Activated CD8-positive, alpha-beta memory T cell treated with anti-CD3 and anti-CD28 coated beads, Interleukin-2, amount 10 ng/mL, durations not matched to agents 7 days and 5 days (primary cell): ENCODE data around the gene HPGD. TPM values are rescaled to one million over a fixed set of nuclear protein-coding genes. Genes with fewer than 3 reads are reported as not detected.

Experiments
- ATAC-seq: fragments of 150-1000 bp; cut with Tn5 transposase; one replicate; pipeline ENCODE4 v1.10.0; 2021; ENCODE audit warnings: moderate library complexity
- CTCF ChIA-PET: fragments of 350-600 bp; sonication (Branson Sonifier 250); formaldehyde crosslinking; loops from one replicate; lab custom pipeline; 2021; ENCODE audit warnings: antibody characterized with exemption; lab: Charles Lee
- DNase-seq: peaks from one replicate; pipeline ENCODE4 v3.0.0-alpha.2; 2020
- H3K27ac Mint-ChIP-seq: one replicate; pipeline ENCODE4 v1.8.0; 2021; ENCODE audit warnings: mild to moderate bottlenecking, mixed read lengths
- H3K27me3 Mint-ChIP-seq: one replicate; pipeline ENCODE4 v1.8.0; 2021; ENCODE audit warnings: mixed read lengths
- H3K36me3 Mint-ChIP-seq: one replicate; pipeline ENCODE4 v1.8.0; 2021; ENCODE audit warnings: mild to moderate bottlenecking, mixed read lengths
- H3K4me1 Mint-ChIP-seq: one replicate; pipeline ENCODE4 v1.8.0; 2021; ENCODE audit warnings: mixed read lengths
- H3K4me3 Mint-ChIP-seq: one replicate; pipeline ENCODE4 v1.8.0; 2021; ENCODE audit warnings: mild to moderate bottlenecking, moderate library complexity, mixed read lengths
- H3K9me3 Mint-ChIP-seq: one replicate; pipeline ENCODE4 v1.8.0; 2022; ENCODE audit warnings: low read depth, mixed read lengths
- total RNA-seq, 2 experiments: library from RNA; stranded (reverse); gene quantifications; one replicate each; pipeline ENCODE4 v1.2.3, GENCODE V29; 2021

The HPGD gene
- total RNA-seq, 2 experiments from 2014 or later = 15.0 to 30.2 TPM

DNA sequence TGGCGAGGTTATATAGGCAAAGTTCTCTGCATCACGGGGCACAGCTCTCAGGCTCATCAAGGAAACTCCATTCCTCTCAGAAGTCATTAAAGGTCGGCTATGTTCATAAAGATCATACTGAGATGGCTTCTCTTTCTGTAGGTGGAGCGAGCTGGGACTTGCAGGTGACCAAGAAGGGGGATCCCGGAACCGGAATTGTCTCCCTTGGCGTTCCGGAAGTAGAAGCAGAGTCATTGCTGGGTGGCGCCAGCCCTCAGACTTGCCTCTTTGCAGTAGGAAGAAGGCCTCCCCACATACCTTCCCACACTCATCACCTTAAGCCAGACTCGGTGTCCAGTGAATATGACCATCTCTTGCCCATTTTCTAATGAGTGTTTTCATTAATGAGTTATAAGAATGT lies 17.9 kb upstream of the HPGD start:
- H3K9me3 Mint-ChIP-seq = peaks cover 4% of the 10 kb centered on the region
- peaks cover 7% of the 10 kb centered on the region for H3K36me3 Mint-ChIP-seq
- no peak for ATAC-seq
- no peak overlapping the region for H3K27ac Mint-ChIP-seq
- peaks cover 26% of the 10 kb centered on the region for H3K4me1 Mint-ChIP-seq
- no peak overlapping the region for H3K4me3 Mint-ChIP-seq
- CTCF ChIA-PET = no interaction called here
- H3K27me3 Mint-ChIP-seq = peaks cover 2% of the 10 kb centered on the region
- DNase-seq = no peak

DNA sequence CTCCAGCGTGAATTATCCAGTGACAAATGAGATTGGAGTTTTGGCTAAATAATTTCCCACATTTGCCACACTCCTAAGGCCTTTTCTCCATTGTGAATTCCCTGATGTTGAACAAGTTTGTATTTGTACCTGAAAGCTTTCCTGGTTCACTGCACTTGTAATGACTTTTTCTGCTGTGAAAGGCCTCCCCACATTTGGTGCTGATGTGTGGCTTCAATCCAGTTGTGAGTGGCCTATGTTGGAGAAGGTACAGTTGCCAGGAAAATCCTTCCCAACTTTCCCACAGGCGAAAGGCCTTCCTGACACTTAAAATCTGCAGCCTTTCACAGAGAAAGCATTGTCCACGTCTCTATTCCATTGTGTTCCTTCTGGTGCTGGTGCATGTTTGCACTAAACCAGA lies 17.3 kb upstream of the HPGD start:
- H3K27me3 Mint-ChIP-seq = peaks cover 3% of the 10 kb centered on the region
- no peak overlapping the region for H3K27ac Mint-ChIP-seq
- DNase-seq = no peak
- no peak for ATAC-seq
- no peak overlapping the region for H3K4me3 Mint-ChIP-seq
- CTCF ChIA-PET = no interaction called here
- H3K36me3 Mint-ChIP-seq = peaks cover 7% of the 10 kb centered on the region
- peaks cover 26% of the 10 kb centered on the region for H3K4me1 Mint-ChIP-seq
- H3K9me3 Mint-ChIP-seq = peaks cover 4% of the 10 kb centered on the region

DNA sequence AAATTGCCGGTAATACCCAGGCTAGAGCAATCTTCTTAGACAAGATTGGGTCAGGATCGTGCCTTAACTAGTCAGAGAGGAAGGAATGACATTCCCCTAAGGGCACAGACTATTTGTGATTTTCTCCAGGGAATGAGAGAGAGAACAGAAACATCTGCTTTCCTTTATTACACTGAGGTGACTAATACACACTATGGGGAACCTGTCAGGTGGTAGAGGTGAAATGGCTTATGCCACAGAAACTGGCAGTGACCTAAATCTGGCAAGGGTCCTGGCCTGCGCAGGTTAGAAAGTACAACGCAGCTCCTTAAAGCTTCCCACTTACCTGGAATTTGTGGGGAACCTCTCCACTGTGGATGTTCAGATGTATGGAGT lies 16.6 kb upstream of the HPGD start:
- Mint-ChIP-seq H3K27me3 (peaks cover 7% of the 10 kb centered on the region), H3K4me1 (peaks cover 26% of the 10 kb centered on the region), H3K9me3 (peaks cover 4% of the 10 kb centered on the region), H3K36me3 (peaks cover 9% of the 10 kb centered on the region), H3K4me3 (no peak overlapping the region), H3K27ac (peak overlapping the region; percentile 79)
- ATAC-seq (no peak), DNase-seq (no peak)
- CTCF ChIA-PET = no interaction called here

DNA sequence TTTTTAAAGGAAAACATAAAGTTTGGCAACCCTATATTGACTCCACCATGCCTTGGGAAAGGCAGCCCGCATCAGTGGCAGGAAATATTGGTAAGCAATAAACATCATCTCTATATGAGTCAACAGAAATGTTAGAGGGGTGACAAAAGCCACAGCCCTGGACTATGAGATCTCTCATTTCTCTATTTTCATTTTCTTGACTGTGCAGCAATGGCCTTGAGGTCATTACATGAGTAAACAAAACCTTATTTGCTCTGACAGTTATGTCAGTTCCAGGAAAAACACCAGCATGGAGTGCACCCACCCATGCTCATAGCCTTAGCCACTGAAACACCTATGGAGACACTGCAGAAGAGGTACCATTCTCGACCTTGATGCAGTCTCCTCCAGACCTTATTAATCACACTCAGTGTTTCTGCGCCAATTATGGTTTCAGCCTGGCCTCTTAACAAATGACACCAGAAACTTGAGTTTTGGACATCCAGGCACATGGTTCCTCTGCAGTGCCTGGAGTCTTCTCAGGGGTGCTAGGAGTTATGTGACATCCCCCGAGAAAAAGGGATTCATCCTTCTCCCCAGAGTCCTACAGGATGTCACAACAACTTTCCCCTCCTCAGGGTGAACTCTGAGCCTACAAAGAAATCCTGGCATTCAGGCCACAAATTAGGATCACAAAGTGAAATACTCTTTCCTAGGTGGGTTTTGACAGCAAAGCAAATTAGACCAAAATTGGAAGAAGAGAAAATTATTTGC lies 16.0 kb upstream of the HPGD start:
- H3K27ac Mint-ChIP-seq = peak overlapping the region; percentile 79
- peak; percentile 88 for ATAC-seq

DNA sequence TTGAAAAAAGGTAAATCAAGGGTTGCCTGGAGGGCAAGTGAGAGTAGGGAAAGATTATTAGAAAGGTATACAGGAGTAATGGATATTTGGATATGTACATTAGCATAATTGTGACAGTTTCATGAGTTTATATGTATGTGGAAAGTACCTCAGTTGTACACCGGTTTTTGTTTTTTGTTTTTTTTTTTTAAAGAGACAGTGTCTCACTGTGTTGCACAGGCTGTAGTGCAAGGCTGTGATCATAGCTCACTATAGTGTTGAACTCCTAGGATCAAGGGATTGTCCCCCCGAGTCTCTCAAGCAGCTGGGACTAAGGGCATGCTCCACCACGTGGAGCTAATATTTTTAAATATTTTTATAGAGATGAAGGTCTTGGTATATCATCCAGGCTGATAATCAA lies 15.3 kb upstream of the HPGD start:
- Mint-ChIP-seq H3K4me1 (peaks cover 25% of the 10 kb centered on the region), H3K4me3 (no peak overlapping the region), H3K36me3 (peaks cover 8% of the 10 kb centered on the region), H3K27me3 (peaks cover 14% of the 10 kb centered on the region), H3K9me3 (peaks cover 4% of the 10 kb centered on the region), H3K27ac (peak overlapping the region; percentile 60)
- ATAC-seq = peak; percentile 12
- CTCF ChIA-PET = no interaction called here
- DNase-seq = no peak

More for the DNA sequence above, 16.0 kb upstream of the HPGD start:
- Mint-ChIP-seq H3K9me3 (peaks cover 4% of the 10 kb centered on the region), H3K4me1 (peaks cover 26% of the 10 kb centered on the region), H3K36me3 (peaks cover 9% of the 10 kb centered on the region), H3K4me3 (no peak overlapping the region), H3K27me3 (peaks cover 13% of the 10 kb centered on the region)
- DNase-seq = peak; percentile 73
- CTCF ChIA-PET = no interaction called here

DNA sequence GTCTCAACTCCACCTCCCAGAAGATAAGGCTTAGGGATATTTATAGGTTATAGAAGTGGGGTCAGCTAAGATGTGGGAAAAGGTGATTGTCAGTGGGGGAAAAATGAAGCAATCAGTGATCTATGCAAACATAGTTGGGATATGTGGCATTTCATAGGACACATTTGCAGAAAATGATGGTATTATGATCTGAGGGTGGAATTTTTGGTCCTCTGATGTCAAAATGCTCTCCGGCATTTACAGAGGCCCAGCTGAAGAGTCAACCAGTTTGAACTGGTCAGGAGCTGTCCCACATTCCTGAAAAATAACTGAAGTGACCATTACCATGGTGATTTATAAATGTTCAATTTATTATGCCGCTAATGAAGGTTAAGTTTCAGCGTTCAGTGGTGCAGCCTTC lies 12.2 kb upstream of the HPGD start:
- ATAC-seq = no peak

DNA sequence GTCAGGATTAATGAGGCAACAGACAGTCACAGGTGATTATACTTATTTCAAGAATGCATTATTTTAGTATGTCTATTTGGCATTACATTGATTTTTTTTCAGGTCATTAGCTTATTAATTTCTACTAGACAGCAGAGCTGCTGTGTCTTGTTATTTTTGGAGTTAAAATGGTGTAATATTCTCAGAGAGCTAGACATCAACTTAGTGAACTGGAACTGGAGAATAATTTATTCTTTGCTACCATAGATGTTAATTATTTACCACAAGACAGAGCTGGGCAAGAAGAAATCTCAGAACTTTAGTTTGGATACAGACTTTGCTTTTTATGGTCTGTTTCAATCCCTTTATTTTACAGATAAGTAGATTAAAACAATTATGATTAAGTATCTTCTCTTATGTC lies 10.2 kb upstream of the HPGD start:
- Mint-ChIP-seq H3K27me3 (peaks cover 33% of the 10 kb centered on the region), H3K4me1 (peaks cover 5% of the 10 kb centered on the region), H3K36me3 (peaks cover 3% of the 10 kb centered on the region), H3K9me3 (no peaks in the 10 kb centered on the region), H3K27ac (no peak overlapping the region), H3K4me3 (no peak overlapping the region)
- ATAC-seq = no peak
- DNase-seq = no peak
- CTCF ChIA-PET = no interaction called here

More for the DNA sequence above, 12.2 kb upstream of the HPGD start:
- H3K4me1 Mint-ChIP-seq = peaks cover 20% of the 10 kb centered on the region
- peaks cover 3% of the 10 kb centered on the region for H3K36me3 Mint-ChIP-seq
- no peak overlapping the region for H3K27ac Mint-ChIP-seq
- H3K4me3 Mint-ChIP-seq = no peak overlapping the region
- peaks cover 28% of the 10 kb centered on the region for H3K27me3 Mint-ChIP-seq
- no peak for DNase-seq
- CTCF ChIA-PET = interaction anchor here (1.4 kb wide), 1 partner anchor 11 kb away, joined by 6 read pairs; the partner anchor contains the start of gene HPGD
- H3K9me3 Mint-ChIP-seq = no peaks in the 10 kb centered on the region

DNA sequence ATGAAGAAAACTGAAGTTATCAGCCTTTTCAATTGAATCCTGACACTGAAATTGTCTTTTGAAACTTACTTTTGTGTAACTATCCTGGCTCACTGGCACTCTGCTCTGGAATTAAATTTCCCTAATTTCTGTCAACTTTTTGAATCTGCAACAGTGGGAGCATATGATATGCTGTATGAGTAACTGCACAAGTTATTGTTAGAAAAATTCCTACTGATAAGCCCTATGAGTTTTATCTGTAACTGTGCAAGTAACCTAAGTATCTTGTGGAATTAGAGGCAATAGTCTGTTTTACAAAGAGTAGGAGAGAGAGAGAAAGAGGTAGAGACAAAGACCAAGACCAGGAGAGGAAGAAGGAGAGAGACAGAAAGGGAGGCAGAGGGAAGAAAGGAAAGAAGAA lies 9.2 kb upstream of the HPGD start:
- Mint-ChIP-seq H3K27me3 (peaks cover 37% of the 10 kb centered on the region), H3K36me3 (peaks cover 3% of the 10 kb centered on the region), H3K4me3 (no peak overlapping the region), H3K9me3 (no peaks in the 10 kb centered on the region), H3K27ac (no peak overlapping the region), H3K4me1 (peaks cover under 1% of the 10 kb centered on the region)
- CTCF ChIA-PET = no interaction called here
- no peak for DNase-seq
- ATAC-seq = no peak

DNA sequence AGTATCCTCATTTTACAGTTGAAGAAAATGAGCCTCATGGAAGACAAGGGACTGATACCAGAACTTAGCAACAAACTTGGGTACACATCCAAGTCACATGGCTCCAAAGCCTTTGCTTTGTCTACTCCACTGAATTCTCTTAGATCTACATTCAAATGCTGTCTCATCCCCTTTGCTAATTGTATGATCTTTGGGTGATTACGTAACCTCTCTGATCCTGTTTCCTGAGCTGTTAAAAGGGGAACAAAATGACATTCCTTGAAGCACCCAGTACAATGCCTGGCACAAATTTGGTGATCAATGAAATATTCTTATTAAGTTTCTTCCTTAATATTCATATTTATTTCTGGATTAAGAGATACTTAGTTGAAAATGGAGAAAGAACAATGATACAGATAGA lies 5.9 kb upstream of the HPGD start:
- Mint-ChIP-seq H3K27me3 (peaks cover 45% of the 10 kb centered on the region), H3K36me3 (no peaks in the 10 kb centered on the region), H3K9me3 (no peaks in the 10 kb centered on the region), H3K27ac (no peak overlapping the region), H3K4me3 (no peak overlapping the region), H3K4me1 (peaks cover 8% of the 10 kb centered on the region)
- CTCF ChIA-PET = no interaction called here
- ATAC-seq (no peak), DNase-seq (no peak)

DNA sequence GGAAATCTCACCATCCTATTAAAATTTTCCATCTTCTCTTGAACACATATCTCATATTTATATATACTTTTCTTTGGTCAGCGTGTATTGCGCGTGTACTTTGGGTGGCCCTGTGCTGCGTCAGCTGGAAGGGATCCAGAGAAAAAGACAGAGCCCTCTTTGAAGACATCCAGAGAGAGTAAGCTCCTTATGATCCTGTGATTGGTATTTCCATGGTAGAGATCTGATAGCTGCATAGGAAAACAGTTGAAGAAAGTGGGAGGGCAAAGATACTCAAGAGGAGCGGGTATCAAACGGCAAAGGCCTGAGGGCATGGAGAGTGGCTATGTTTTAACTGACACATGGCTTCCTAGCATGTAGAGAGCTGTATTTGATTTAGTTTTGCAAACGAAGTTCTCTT lies 4.4 kb upstream of the HPGD start:
- peaks cover 16% of the 10 kb centered on the region for H3K4me1 Mint-ChIP-seq
- no peaks in the 10 kb centered on the region for H3K9me3 Mint-ChIP-seq
- no peaks in the 10 kb centered on the region for H3K36me3 Mint-ChIP-seq
- H3K27ac Mint-ChIP-seq = no peak overlapping the region
- H3K27me3 Mint-ChIP-seq = peaks cover 51% of the 10 kb centered on the region
- no peak for ATAC-seq
- H3K4me3 Mint-ChIP-seq = no peak overlapping the region
- no peak for DNase-seq
- CTCF ChIA-PET = no interaction called here

DNA sequence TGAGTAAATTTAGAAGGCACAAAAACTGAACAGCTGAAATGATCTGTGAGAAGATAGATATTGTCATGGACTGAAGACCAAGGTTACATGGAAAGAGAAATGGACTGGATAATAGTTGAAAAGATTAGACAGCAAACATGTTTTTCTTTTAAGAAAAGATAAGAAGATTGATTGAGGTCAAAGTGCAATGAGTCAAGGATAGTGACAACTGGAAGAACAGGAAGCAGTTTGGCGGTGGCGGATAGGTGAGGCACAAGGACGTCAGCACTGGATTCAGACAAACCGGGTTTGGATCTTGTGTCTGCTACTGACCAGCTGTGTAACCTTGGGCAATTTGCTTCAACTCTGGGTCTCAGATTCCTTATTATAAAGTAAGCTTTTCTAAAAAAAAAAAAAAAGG lies 2.0 kb upstream of the HPGD start:
- H3K9me3 Mint-ChIP-seq = no peaks in the 10 kb centered on the region
- no peak for ATAC-seq
- H3K4me1 Mint-ChIP-seq = peaks cover 25% of the 10 kb centered on the region
- H3K27ac Mint-ChIP-seq = no peak overlapping the region
- no peak for DNase-seq
- no peak overlapping the region for H3K4me3 Mint-ChIP-seq
- peaks cover 46% of the 10 kb centered on the region for H3K27me3 Mint-ChIP-seq
- CTCF ChIA-PET = interaction anchor here (2.2 kb wide), 1 partner anchor 11 kb away, joined by 6 read pairs; no protein-coding TSS in a partner anchor
- H3K36me3 Mint-ChIP-seq = peaks cover 6% of the 10 kb centered on the region

DNA sequence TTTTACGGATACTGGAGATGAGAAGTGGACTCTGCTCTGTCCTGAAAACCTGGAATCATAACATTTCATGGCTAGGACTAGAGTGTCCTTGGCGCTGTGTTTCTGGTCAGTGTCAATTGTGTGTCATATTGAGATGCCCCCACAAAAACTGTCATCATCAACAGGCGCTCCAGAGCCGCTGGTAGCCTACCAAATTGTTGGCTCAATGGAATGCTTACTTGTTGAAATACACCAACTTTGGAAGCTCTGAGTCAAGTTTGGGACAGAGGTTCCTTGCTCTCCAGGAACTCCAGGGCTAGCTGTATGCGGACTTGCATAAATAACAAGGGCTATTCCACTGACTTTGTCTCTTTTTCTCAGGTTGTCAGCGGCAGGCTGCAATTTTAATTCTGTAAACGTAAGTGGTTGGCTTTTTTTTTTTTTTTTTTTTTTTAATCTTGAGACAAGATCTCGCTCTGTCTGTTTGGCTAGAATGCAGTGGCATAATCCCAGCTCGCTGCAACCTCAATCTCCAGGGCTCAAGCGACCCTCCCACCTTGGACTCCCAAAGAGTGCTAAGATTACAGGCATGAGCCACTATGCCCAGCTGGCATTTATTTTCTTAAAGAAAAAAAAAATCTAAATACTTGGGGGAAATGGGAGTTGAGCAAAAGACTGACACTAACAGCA lies 871 bp upstream of the HPGD start:
- peak; percentile 15 for ATAC-seq
- Mint-ChIP-seq H3K27me3 (peaks cover 45% of the 10 kb centered on the region), H3K36me3 (peaks cover 7% of the 10 kb centered on the region)

DNA sequence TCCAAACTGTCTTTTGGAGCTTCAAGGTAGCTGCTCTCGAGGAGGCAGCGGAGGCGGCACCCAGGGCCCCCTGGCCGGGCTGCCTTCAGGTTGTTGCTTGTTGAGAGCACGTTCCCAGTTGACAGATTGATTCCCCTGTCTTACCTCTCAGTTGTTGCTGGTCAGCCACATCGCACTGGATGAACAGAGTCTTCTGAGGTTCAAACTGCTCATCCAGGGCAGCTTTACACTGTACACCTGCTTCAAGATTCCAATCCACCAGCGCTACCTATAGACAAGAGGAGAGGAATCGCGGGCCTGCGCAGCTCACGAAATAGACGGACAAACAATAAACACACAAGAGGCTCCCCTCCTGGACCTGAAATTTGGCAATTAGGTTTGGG lies 497 bp downstream of the HPGD start:
- Mint-ChIP-seq H3K4me3 (peak overlapping the region; percentile 74), H3K4me1 (peaks cover 25% of the 10 kb centered on the region), H3K9me3 (no peaks in the 10 kb centered on the region), H3K36me3 (peaks cover 7% of the 10 kb centered on the region), H3K27me3 (peaks cover 43% of the 10 kb centered on the region), H3K27ac (peak overlapping the region; percentile 77)
- DNase-seq = peak; percentile 42
- CTCF ChIA-PET = interaction anchor here (0.7 to 1.0 kb wide), 2 partner anchors 30 to 32 kb away, joined by 3 read pairs; no protein-coding TSS in a partner anchor
- peak; percentile 25 for ATAC-seq

More for the DNA sequence above, 871 bp upstream of the HPGD start:
- CTCF ChIA-PET = interaction anchor here (1.1 to 2.2 kb wide), 2 partner anchors 12 to 109 kb away, joined by 3 to 6 read pairs; no protein-coding TSS in a partner anchor
- no peaks in the 10 kb centered on the region for H3K9me3 Mint-ChIP-seq
- H3K27ac Mint-ChIP-seq = peak overlapping the region; percentile 76
- DNase-seq = no peak
- H3K4me1 Mint-ChIP-seq = peaks cover 25% of the 10 kb centered on the region
- H3K4me3 Mint-ChIP-seq = peak overlapping the region; percentile 75

DNA sequence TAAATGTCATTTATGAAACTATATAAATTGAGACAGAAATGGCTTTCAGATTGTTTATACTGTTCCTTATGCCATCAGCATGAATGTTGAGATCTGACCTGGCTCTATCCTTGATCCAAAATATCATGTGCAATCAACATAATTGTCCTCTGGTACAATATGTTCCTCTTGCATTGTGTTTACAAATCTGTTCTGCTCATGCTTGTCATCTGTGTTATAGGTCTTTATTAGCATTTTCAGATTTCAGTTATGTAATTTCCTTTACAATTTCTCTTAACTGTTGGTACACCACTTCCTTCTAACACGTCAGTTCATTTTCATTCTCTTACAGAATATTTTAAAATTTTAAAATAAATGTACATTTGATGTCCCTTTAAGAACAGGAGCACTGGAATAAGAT lies 1.6 kb downstream of the HPGD start:
- Mint-ChIP-seq H3K9me3 (no peaks in the 10 kb centered on the region), H3K4me3 (no peak overlapping the region), H3K27me3 (peaks cover 43% of the 10 kb centered on the region), H3K4me1 (peaks cover 25% of the 10 kb centered on the region), H3K27ac (no peak overlapping the region), H3K36me3 (peaks cover 7% of the 10 kb centered on the region)
- no peak for ATAC-seq
- no peak for DNase-seq
- CTCF ChIA-PET = no interaction called here
